ENCODE results near the gene MAT2A.

GRCh38 chr2:85497944-85498630, 40.9 kb upstream of the MAT2A start:
- no peak for TF ChIP-seq SP1 (IDR thresholded peaks at IDR 0.05)
- TF ChIP-seq NFRKB (IDR thresholded peaks at IDR 0.05), result no peak
- no peak for TF ChIP-seq TARDBP (IDR thresholded peaks at IDR 0.05)
- TF ChIP-seq ARNT (IDR thresholded peaks at IDR 0.05), result no peak
- TF ChIP-seq SUZ12 (IDR thresholded peaks at IDR 0.05), result no peak
- TF ChIP-seq ELF4 (IDR thresholded peaks at IDR 0.05), result no peak
- TF ChIP-seq L3MBTL2 (conservative IDR thresholded peaks at IDR 0.05), result no peak
- no peak for TF ChIP-seq BHLHE40 (IDR thresholded peaks at IDR 0.05; ENCODE audit: borderline replicate concordance)
- no peak for TF ChIP-seq FOXM1 (IDR thresholded peaks at IDR 0.05; ENCODE audit: borderline replicate concordance)
- no peak for TF ChIP-seq LEF1 (IDR thresholded peaks at IDR 0.05; ENCODE audit: borderline replicate concordance)
- TF ChIP-seq ZNF384 (IDR thresholded peaks at IDR 0.05), result no peak
